ENCODE data around the gene STEAP4. TPM values are rescaled to one million over a fixed set of nuclear protein-coding genes. Genes with fewer than 3 reads are reported as not detected.

Gene STEAP4
- total RNA-seq, 1 donor = 5.4 TPM

- H3K4me1 ChIP-seq (ENCODE audit: insufficient read depth, low read length) = no peaks in the 10 kb centered on the region
- no peaks in the 10 kb centered on the region for H3K36me3 ChIP-seq (ENCODE audit: insufficient read depth, low read length)
- H3K4me3 ChIP-seq (ENCODE audit: insufficient read depth, low read length) = no peak overlapping the region
- no peaks in the 10 kb centered on the region for H3K9me3 ChIP-seq (ENCODE audit: low read depth, low read length)
- DNase-seq (ENCODE audit: insufficient read length, low spot score, missing footprints) = no peak
- no peaks in the 10 kb centered on the region for H3K27me3 ChIP-seq (ENCODE audit: insufficient read depth, low read length)
- no peak overlapping the region for H2AFZ ChIP-seq (ENCODE audit: low read length)
- no peaks in the 10 kb centered on the region for H4K20me1 ChIP-seq (ENCODE audit: insufficient read depth, low read length)
- H3K4me2 ChIP-seq (ENCODE audit: insufficient read depth, low read length) = no peak overlapping the region
- no peaks in the 10 kb centered on the region for H3K79me2 ChIP-seq (ENCODE audit: insufficient read depth, low read length)
- no peak overlapping the region for H3K27ac ChIP-seq (ENCODE audit: low read depth, low read length)
- TF ChIP-seq CTCF (IDR thresholded peaks at IDR 0.05; ENCODE audit: extremely low read depth, low read depth, low read length) = no peak
Observed at GRCh38 chr7:88299126-88299525, 7.6 kb downstream of the STEAP4 start.

GRCh38 chr7:88293866-88294265 is 12.8 kb downstream of the STEAP4 start:
- Histone ChIP-seq H3K36me3 (ENCODE audit: insufficient read depth, low read length) (no peaks in the 10 kb centered on the region), H3K27me3 (ENCODE audit: insufficient read depth, low read length) (no peaks in the 10 kb centered on the region), H3K4me3 (ENCODE audit: insufficient read depth, low read length) (no peak overlapping the region), H2AFZ (ENCODE audit: low read length) (no peak overlapping the region), H3K4me1 (ENCODE audit: insufficient read depth, low read length) (no peaks in the 10 kb centered on the region), H3K4me2 (ENCODE audit: insufficient read depth, low read length) (no peak overlapping the region), H3K27ac (ENCODE audit: low read depth, low read length) (no peak overlapping the region), H4K20me1 (ENCODE audit: insufficient read depth, low read length) (no peaks in the 10 kb centered on the region), H3K79me2 (ENCODE audit: insufficient read depth, low read length) (no peaks in the 10 kb centered on the region), H3K9me3 (ENCODE audit: low read depth, low read length) (no peaks in the 10 kb centered on the region)
- DNase-seq (ENCODE audit: insufficient read length, low spot score, missing footprints) = no peak
- no peak for TF ChIP-seq CTCF (IDR thresholded peaks at IDR 0.05; ENCODE audit: extremely low read depth, low read depth, low read length)

- no peak for DNase-seq (ENCODE audit: insufficient read length, low spot score, missing footprints)
- H3K79me2 ChIP-seq (ENCODE audit: insufficient read depth, low read length) = no peaks in the 10 kb centered on the region
- no peak overlapping the region for H3K4me3 ChIP-seq (ENCODE audit: insufficient read depth, low read length)
- H3K4me2 ChIP-seq (ENCODE audit: insufficient read depth, low read length) = no peak overlapping the region
- no peak for TF ChIP-seq CTCF (IDR thresholded peaks at IDR 0.05; ENCODE audit: extremely low read depth, low read depth, low read length)
- H3K4me1 ChIP-seq (ENCODE audit: insufficient read depth, low read length) = no peaks in the 10 kb centered on the region
- no peak overlapping the region for H2AFZ ChIP-seq (ENCODE audit: low read length)
- no peak overlapping the region for H3K27ac ChIP-seq (ENCODE audit: low read depth, low read length)
- H3K9me3 ChIP-seq (ENCODE audit: low read depth, low read length) = no peaks in the 10 kb centered on the region
- H3K36me3 ChIP-seq (ENCODE audit: insufficient read depth, low read length) = no peaks in the 10 kb centered on the region
- H4K20me1 ChIP-seq (ENCODE audit: insufficient read depth, low read length) = no peaks in the 10 kb centered on the region
- H3K27me3 ChIP-seq (ENCODE audit: insufficient read depth, low read length) = no peaks in the 10 kb centered on the region
Observed at GRCh38 chr7:88291398-88292173, 15.1 kb downstream of the STEAP4 start.

GRCh38 chr7:88290491-88290890 is 16.2 kb downstream of the STEAP4 start:
- no peak overlapping the region for H2AFZ ChIP-seq (ENCODE audit: low read length)
- H3K4me3 ChIP-seq (ENCODE audit: insufficient read depth, low read length) = no peak overlapping the region
- H3K27me3 ChIP-seq (ENCODE audit: insufficient read depth, low read length) = no peaks in the 10 kb centered on the region
- DNase-seq (ENCODE audit: insufficient read length, low spot score, missing footprints) = no peak
- H3K79me2 ChIP-seq (ENCODE audit: insufficient read depth, low read length) = no peaks in the 10 kb centered on the region
- no peaks in the 10 kb centered on the region for H3K9me3 ChIP-seq (ENCODE audit: low read depth, low read length)
- H3K36me3 ChIP-seq (ENCODE audit: insufficient read depth, low read length) = no peaks in the 10 kb centered on the region
- H3K27ac ChIP-seq (ENCODE audit: low read depth, low read length) = no peak overlapping the region
- no peak overlapping the region for H3K4me2 ChIP-seq (ENCODE audit: insufficient read depth, low read length)
- H4K20me1 ChIP-seq (ENCODE audit: insufficient read depth, low read length) = no peaks in the 10 kb centered on the region
- H3K4me1 ChIP-seq (ENCODE audit: insufficient read depth, low read length) = no peaks in the 10 kb centered on the region
- no peak for TF ChIP-seq CTCF (IDR thresholded peaks at IDR 0.05; ENCODE audit: extremely low read depth, low read depth, low read length)
